H1 (cell line): ENCODE results near the gene WASL.

Experiments
- GABPA ChIP-seq: IDR thresholded peaks from 2 replicates; pipeline ENCODE4 v1.6.1; 2011; ENCODE audit warnings: mild to moderate bottlenecking, low read length, moderate library complexity, borderline replicate concordance; ENCODE audit not compliant: insufficient read depth
- RAD21 ChIP-seq, 2 experiments: IDR thresholded peaks in 1 of 2; conservative IDR thresholded peaks in 1 of 2; 2 replicates each; pipeline ENCODE4 v1.6.1; 2011; ENCODE audit warnings: low read depth in 2 of 2, low read length in 2 of 2, improper control_type of control experiment in 1 of 2, inconsistent platforms in 1 of 2, mild to moderate bottlenecking in 1 of 2, moderate library complexity in 1 of 2
- TF ChIP-seq, protein P1 (sequence below), 3 experiments: IDR thresholded peaks; 1 replicate in 2 of 3; 2 replicates in 1 of 3; pipeline versions ENCODE4 v1.5.1 to v1.6.1; 2011; ENCODE audit warnings: low read length in 3 of 3, mild to moderate bottlenecking in 3 of 3, inconsistent platforms in 2 of 3, low read depth in 1 of 3, moderate library complexity in 1 of 3; ENCODE audit not compliant: insufficient read depth in 1 of 3; ENCODE audit errors: control extremely low read depth in 1 of 3

DNA sequence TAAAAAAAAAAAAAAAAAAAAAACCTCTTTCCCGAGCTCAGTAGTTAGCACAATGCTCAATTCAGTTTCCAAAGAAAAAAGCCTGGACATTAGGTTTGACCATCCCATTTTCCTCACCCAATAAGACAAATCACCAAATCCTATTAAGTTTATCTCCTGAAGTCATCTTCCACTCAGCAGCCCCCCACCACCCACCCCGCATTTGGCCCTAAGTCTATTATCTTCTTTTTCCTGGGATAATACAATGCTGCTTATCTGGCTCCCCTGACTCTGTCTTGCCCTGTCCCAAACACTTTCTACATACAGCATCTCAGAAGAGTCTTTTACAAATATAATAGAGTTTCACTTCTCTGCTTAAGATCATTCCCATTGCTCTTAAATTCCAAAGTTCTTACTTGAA, 110.9 kb downstream of the WASL start:
- TF ChIP-seq RAD21 (IDR thresholded peaks at IDR 0.05 in 1 of 2, conservative IDR thresholded peaks at IDR 0.05 in 1 of 2; ENCODE audit: low read depth in 2 of 2, low read length in 2 of 2) (no peak), GABPA (no peak)
- TF ChIP-seq, protein P1, sequence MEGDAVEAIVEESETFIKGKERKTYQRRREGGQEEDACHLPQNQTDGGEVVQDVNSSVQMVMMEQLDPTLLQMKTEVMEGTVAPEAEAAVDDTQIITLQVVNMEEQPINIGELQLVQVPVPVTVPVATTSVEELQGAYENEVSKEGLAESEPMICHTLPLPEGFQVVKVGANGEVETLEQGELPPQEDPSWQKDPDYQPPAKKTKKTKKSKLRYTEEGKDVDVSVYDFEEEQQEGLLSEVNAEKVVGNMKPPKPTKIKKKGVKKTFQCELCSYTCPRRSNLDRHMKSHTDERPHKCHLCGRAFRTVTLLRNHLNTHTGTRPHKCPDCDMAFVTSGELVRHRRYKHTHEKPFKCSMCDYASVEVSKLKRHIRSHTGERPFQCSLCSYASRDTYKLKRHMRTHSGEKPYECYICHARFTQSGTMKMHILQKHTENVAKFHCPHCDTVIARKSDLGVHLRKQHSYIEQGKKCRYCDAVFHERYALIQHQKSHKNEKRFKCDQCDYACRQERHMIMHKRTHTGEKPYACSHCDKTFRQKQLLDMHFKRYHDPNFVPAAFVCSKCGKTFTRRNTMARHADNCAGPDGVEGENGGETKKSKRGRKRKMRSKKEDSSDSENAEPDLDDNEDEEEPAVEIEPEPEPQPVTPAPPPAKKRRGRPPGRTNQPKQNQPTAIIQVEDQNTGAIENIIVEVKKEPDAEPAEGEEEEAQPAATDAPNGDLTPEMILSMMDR (IDR thresholded peaks at IDR 0.05; ENCODE audit: control extremely low read depth in 1 of 3, insufficient read depth in 1 of 3, low read depth in 1 of 3, low read length in 3 of 3), result no peak
